HG03442 (cell line): Measurements from ENCODE around the gene SETD5.

Source experiments
- ATAC-seq: cut with Tn5 transposase; IDR thresholded peaks from one replicate; pipeline ENCODE4 v1.9.1; 2021; ENCODE audit warnings: mild to moderate bottlenecking, moderate library complexity; ENCODE audit not compliant: unreplicated experiment

Gene SETD5

GRCh38 chr3:9397332-9397905 lies at the start of gene SETD5:
SETD5 (plus strand) TSS chr3:9397615; CDS start chr3:9428939, 31,324 bp downstream.
- ATAC-seq: peak; percentile 43

- no peak for ATAC-seq
These were observed 49.5 kb upstream of the SETD5 start for GRCh38 chr3:9347887-9348286.

- ATAC-seq: no peak
These were observed 47.9 kb upstream of the SETD5 start for GRCh38 chr3:9349321-9350117.

- no peak for ATAC-seq
These were observed 45.7 kb upstream of the SETD5 start for GRCh38 chr3:9351709-9352126.

GRCh38 chr3:9352917-9353752 lies 44.3 kb upstream of the SETD5 start:
- peak; percentile 55 for ATAC-seq

GRCh38 chr3:9361691-9362388 lies 35.6 kb upstream of the SETD5 start:
- no peak for ATAC-seq

- peak; percentile 97 for ATAC-seq
These were observed 34.5 kb upstream of the SETD5 start, which contains the start of gene THUMPD3 for GRCh38 chr3:9362731-9363530. THUMPD3 (plus strand) TSS chr3:9363054; CDS start chr3:9365069, 2,015 bp downstream.

GRCh38 chr3:9369508-9369907 lies 27.9 kb upstream of the SETD5 start:
- ATAC-seq: no peak

GRCh38 chr3:9373465-9373864 lies 23.9 kb upstream of the SETD5 start:
- no peak for ATAC-seq

- no peak for ATAC-seq
These were observed 19.4 kb upstream of the SETD5 start for GRCh38 chr3:9377981-9378380.

- no peak for ATAC-seq
These were observed 18.1 kb upstream of the SETD5 start for GRCh38 chr3:9379327-9379726.

- no peak for ATAC-seq
These were observed 17.4 kb upstream of the SETD5 start for GRCh38 chr3:9380014-9380413.

GRCh38 chr3:9384141-9384828 lies 13.1 kb upstream of the SETD5 start:
- ATAC-seq: no peak

- no peak for ATAC-seq
These were observed 12.0 kb upstream of the SETD5 start for GRCh38 chr3:9385187-9386077.

GRCh38 chr3:9386078-9386459 lies 11.3 kb upstream of the SETD5 start:
- no peak for ATAC-seq

GRCh38 chr3:9386501-9387321 lies 10.7 kb upstream of the SETD5 start:
- no peak for ATAC-seq

GRCh38 chr3:9387322-9387655 lies 10.1 kb upstream of the SETD5 start:
- ATAC-seq: no peak

GRCh38 chr3:9388142-9388541 lies 9.3 kb upstream of the SETD5 start:
- no peak for ATAC-seq
